NCI-H1694 (cell line): ENCODE results near the gene COL15A1.

Experiments
- DNase-seq: peaks from one replicate; lab custom pipeline; 2025; lab: John Stamatoyannopoulos, UW

The COL15A1 gene

DNA sequence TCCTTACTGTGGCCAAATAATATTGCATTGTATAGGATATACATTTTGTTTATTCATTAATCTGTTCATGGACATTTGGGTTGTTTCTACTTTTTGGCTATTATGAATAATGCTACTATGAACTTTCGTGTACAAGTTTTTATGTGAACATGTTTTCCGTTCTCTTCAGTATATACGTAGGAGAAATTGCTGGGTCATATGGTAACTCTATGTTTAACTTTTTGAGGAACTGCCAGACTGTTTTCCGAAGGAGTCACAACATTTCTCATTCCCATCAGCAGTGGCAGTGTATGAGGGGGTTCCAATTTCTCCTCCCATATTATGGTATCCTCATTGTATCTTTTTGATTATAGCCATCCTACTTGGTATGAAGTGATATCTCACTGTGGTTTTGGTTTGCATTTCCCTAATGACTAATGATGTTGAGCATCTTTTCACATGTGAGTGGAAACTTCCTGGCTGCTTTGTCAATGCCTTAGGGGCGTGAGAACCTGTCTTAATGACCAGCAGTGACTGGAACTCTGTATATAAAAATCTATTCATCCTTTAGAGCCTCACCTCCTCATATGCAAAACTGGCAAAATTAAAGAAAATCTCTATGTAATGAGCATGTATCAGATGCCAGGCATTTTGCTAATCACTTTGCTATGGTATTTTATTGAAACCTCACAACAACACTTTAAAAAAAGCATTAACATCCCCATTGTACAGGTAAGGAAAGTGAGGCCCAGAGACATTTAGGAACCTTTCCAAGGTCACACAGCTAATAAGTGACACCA is 113.4 kb downstream of the COL15A1 start:
- DNase-seq: no peak

DNA sequence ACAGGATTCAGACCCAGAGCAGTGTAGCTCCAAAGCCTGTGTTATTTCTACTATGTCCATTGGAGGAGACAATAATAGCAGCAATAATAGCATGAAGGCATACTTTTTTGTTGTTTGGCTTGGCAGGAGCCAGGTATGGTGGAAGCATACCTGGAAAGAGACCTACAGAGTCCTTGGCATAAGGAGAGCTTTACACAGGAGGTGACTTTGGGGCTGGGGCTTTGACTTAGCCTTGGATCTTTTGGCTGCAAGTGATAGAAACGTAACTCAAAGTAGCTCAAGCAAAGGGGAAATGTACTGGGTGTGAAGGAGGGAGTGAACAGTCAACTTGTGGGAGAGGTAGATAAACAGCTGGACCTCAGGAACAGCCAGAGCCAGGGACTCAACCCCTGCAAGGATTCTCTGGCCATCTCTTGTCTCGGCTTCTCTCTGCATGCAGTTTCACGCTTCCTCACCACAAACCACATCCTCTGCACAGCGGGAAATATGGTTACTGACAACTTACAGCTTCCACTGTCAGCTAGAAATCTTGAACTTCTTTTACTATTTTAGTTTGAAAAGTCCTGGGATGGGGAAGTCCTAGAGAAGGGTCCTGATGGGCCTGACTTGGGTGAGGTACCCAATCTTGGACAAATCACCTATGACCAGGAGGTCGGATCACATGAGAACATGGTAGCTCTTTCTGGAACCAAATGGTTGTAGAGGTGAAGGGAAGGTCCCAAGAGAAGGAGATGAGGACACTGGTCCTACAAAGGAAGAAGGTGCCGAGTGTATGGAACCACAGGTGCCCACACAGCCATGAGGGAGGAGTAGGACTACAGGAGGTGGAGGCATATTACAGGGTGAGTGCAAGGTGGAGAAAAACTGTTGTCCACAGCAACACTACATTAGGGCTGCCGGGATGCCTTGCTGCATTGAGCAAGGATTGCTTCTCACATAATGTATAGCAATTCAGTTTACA is 114.2 kb downstream of the COL15A1 start:
- no peak for DNase-seq

DNA sequence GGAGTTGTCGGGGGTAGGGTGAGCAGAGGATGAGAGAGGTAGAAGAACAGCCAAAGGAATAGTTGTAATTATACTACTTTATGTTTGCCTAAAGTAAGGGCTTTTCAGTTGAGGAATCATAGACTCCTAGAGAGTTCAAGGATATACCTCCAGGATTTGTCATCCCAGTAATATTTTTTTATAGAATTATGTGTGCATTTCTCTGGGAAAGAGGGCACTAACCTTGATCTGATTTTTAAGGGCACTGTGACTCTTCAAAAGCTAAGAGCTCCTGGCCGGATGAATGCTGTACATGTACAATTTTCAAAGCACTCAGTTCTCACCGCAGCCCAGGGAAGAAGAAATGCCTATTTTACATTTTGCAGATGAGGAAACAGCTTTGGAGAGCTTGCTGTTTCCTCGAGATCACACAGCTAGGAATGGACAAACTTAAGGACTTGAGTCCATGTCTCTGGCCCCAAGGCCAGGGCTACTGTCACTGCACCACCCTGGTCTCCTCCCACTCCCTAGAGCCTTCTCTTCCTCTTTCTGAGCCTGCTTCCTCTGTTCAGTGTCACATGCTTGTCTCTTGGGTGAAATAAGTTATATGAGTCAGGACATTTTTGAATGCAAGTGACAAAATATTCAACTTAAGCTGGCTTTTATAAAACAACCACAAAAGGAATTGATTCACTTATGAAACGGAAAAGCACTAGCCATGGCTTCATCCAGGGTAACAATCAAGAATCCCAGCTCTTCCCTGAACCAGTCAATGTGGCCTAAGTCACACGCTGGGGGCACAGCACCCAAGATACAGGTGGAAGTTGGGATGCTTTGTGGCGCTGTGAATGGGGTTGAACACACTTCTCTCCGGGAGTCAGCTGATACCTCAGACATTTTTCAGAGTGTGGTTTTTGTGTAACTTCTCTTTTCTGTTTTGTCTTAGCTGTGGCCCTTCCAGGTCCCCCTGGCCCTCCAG is 115.5 kb downstream of the COL15A1 start:
- no peak for DNase-seq

GRCh38 chr9:99060621-99061020 is 116.9 kb downstream of the COL15A1 start:
- no peak for DNase-seq

DNA sequence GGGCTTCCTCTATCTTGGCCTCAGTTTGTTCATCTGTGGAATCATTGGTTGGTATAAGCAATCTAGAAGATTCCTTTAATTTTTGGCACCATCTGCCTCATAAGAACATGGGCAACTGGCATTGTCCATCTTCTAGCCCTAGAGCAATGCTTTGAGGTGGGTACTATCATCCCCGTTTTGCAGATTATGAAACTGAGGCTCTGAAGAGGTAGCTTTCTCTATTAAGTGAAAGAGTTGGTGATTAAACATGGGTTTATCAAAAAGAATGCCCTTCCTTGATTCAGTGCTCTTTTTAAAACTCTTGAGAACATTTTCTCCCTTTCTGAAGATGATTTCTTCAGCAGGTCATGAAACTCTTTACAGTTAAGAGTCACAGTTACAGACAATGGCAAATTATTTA is 118.8 kb downstream of the COL15A1 start:
- DNase-seq: no peak

DNA sequence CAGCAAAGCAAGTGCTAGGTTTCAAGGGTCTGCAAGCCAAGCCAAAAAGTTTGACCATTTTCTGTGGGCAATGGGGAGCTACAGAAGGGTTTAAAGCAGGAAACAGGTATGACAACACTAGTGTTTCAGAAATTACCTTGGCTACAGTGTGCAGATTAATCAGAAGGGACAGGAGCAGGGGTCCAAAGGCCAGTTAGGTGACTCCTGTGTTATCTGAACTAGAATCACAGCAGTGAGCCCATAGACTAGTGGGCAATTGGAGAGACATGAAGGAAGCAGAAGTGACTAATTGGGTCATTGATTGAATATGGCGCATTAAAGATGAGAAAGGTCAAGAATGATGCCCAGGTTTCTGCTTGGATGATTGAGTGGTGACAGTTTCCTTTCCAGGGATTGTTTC is 119.8 kb downstream of the COL15A1 start:
- DNase-seq: no peak

DNA sequence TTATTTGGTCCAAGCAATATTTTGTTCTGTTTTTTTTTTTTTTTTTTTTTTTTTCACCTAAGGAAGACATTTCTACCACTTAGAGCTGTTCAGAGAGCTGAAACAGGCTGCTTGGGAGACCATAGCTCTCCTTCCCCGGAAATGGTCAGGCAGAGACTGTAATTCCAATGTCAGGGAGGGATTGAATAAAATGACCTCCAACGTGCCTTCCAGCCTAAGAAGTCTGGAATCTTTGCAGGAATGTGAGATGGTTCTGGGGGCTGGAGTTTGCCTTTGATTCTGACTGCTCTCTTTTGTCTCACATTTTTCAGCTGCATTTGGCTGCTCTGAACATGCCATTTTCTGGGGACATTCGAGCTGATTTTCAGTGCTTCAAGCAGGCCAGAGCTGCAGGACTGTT is 122.9 kb downstream of the COL15A1 start:
- no peak for DNase-seq

DNA sequence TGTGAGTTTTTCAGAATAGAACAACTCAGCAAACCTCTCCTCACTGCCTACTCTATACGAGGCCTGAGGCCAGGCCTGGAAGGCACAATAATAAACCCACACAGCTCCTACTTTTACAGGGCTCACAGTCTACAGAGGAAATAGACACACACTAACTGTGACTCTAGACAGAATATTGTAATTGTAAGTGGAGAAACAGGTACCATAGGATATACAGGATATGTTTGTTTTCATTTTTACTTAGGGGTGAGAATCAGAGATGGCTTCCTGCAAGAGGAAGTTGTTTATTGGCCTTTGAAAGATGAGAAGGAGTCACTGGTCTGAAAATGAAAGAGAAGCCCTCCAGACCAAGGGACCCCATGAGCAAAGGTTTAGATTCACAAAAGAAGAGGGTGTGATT is 125.4 kb downstream of the COL15A1 start:
- DNase-seq: no peak

GRCh38 chr9:99069546-99069945 is 125.8 kb downstream of the COL15A1 start:
- DNase-seq: no peak

GRCh38 chr9:99070681-99071080 is 127.0 kb downstream of the COL15A1 start:
- DNase-seq: no peak

GRCh38 chr9:99071313-99072039 is 127.8 kb downstream of the COL15A1 start:
- DNase-seq: no peak

GRCh38 chr9:99072040-99072394 is 128.3 kb downstream of the COL15A1 start:
- no peak for DNase-seq

DNA sequence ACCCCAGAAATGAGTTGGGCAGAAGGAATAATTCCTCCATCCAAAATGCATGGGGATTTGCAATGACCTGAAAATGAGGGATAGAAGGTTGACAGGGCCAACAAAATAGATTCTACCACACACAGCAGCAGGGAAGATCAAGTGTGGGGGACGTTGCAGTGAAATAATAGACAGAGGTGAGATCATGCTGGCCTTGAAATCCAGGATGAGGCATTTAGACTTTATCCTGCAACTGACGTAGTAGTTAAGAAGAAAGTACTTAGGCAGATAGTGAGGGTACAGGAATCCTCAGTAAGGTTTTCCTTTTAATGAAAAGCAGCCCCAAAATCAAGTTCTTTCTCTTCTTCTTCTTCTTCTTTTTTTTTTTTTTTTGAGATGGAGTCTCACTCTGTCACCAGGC is 129.6 kb downstream of the COL15A1 start:
- no peak for DNase-seq

DNA sequence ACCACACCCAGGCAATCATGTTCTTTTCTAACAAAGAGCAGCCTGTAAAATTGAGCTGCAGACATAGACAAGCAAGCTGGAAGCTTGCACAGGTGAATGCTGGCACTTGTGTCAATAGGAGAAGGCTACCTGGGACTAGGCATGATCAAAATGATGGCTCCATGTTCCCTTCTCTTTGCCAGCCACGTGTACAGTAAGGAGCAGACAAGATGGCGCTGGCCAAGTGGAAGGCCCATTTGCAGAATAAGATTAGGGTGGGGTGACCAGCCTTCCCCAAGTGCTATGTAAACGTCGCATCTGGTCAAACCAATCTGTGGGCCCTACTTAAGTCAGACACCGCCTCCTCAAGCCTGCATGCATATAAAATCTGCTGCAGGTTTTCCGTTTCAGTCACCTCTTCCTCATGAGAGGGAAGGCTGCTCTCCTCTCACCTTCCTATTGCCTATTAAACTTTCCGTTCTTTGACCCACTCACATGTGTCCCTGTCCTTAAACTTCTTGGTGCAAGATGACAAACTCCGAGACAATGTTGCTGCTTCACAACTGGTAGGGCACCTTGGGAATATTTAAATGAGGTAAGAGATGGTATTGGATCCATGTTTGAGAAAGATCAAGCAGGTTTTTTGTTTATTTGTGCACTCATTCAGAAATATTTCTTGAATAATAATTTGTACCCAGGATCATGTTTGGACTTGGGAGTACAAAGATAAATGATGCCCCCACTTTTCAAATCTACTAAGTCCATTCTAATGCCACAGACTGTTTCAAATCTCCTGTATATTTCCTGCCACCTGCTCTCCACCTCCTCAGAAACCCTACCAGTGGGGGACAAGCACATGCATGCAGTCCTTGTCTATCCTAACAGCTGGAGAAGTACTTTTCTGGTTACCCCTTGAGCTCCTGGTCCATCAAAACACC is 130.5 kb downstream of the COL15A1 start:
- DNase-seq: no peak

DNA sequence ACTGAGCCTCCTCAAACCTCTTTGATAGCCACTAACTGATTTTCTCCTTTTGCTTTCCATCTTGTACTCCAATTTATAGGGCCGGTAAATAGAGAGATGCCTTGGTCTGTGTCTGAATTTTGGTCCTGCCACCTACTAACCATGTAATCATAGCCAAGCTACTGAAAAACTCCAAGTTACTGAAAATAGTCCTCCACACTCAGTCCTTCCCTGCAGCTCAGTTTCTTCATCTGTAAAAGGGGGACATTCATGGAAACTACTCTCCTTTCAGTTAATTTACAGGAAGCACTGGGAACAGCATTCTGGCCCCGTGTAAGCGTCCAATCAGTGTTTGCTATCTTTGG is 131.2 kb downstream of the COL15A1 start:
- no peak for DNase-seq

DNA sequence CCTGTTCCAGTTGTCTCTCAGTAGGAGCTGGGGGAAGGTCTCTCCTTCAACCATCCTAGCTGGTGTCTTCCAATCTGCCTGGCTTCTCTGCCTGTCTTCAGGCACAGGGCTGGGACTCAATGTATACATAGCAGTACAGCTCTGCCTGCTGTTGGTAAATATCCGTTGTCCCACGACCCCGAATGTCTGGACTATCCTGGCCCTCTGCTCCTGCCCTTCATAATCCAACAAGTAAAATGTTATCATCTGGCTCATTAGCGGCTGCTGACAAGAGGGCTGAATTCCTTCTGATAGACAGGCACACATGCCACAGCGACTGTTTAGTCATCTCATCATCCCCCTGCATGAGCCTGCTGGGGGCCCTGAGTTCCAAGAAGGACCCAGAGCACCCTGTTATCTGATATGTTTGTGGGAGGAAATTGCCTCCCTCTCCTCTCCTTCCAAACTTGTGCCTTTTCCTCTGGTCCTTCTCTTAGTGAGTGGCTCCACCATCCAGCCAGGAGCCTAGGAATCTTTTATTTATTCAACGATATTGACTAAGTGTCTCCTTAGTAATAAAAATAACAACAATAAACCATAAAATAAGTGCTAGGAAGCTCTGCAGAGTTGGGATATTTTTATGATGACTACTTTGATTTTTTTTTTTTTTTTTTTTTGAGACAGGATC is 131.7 kb downstream of the COL15A1 start:
- DNase-seq: no peak

- no peak for DNase-seq
Measured at GRCh38 chr9:99076030-99076429, 132.3 kb downstream of the COL15A1 start.

- no peak for DNase-seq
Measured at GRCh38 chr9:99076483-99077171, 132.9 kb downstream of the COL15A1 start.

DNA sequence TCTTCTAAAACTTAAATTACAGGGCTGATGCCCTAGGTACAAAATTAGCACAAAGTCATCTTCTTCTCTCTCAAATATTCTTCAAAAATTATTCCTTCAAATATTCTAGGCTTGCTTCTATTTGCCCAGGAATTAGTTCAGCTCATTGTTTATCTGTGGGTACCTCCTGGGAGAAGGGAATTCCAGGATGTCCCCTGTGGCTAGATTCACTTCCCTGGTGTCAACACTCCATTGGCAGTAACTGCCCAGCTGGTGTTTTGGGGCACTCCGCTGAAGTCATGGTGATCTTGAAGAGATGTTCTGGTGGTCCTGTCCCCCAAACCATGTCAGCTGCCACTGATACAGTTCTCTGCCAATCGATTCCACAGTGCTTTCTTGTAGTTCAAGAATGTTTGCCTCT is 135.0 kb downstream of the COL15A1 start:
- DNase-seq: no peak
